Thoracic aorta (tissue), 2 donors: ENCODE data around the gene OR2W3. TPM values are rescaled to one million over a fixed set of nuclear protein-coding genes. Genes with fewer than 3 reads are reported as not detected.

ENCODE experiments used
- ATAC-seq: fragments of 150-250 bp; one replicate; pipeline ENCODE4 v1.8.0; 2017; ENCODE audit warnings: low read depth; ENCODE audit not compliant: insufficient number of reproducible peaks, low FRiP score
- DNase-seq: peaks from one replicate; pipeline ENCODE4 v3.0.0-alpha.2; 2020; ENCODE audit warnings: low spot score
- H3K27ac ChIP-seq, 2 donors: fragments of 200-600 bp; sonication (generic); 1 replicate in 1 of 2; 2 replicates in 1 of 2; pipeline ENCODE4 v1.5.1; 2016; ENCODE audit warnings: mild to moderate bottlenecking in 2 of 2, moderate library complexity in 2 of 2
- H3K27me3 ChIP-seq: fragments of 200-600 bp; sonication (generic); replicated peaks from 2 replicates; pipeline ENCODE4 v1.6.0; 2016; ENCODE audit warnings: mild to moderate bottlenecking; ENCODE audit not compliant: insufficient read depth
- H3K36me3 ChIP-seq: fragments of 200-600 bp; sonication (generic); one replicate; pipeline ENCODE4 v1.5.1; 2016
- H3K4me1 ChIP-seq, 2 donors: fragments of 200-600 bp; sonication (generic); 1 replicate in 1 of 2; 2 replicates in 1 of 2; pipeline versions ENCODE4 v1.5.1 to v1.6.0; 2016; ENCODE audit warnings: low read depth in 2 of 2, mild to moderate bottlenecking in 1 of 2; ENCODE audit not compliant: control insufficient read depth in 1 of 2
- H3K4me3 ChIP-seq: fragments of 200-600 bp; sonication (generic); 2 replicates; pipeline ENCODE4 v1.5.1; 2016; ENCODE audit warnings: mild to moderate bottlenecking
- H3K9me3 ChIP-seq: fragments of 200-600 bp; sonication (generic); 2 replicates; pipeline ENCODE4 v1.5.1; 2016
- CTCF ChIP-seq: fragments of 200-600 bp; sonication (generic); IDR thresholded peaks from one replicate; pipeline ENCODE4 v1.5.1; 2019; ENCODE audit warnings: antibody characterized with exemption
- total RNA-seq, 2 donors: library from RNA; depleted of rRNA; stranded (reverse); fragments of >200 nt; gene quantifications; one replicate each; pipeline versions ENCODE4 v1.1.0 to v1.2.3, GENCODE V29; 2016

The OR2W3 gene
- not detected for total RNA-seq

GRCh38 chr1:247895163-247895637 is at the start of gene OR2W3:
Gene OR2W3 (plus strand): TSS chr1:247895587. CDS start chr1:247895587, 0 bp downstream.
- Histone ChIP-seq H3K4me1 (no peaks in the 10 kb centered on the region), H3K4me3 (no peak within 1 kb of the TSS), H3K9me3 (no peaks in the 10 kb centered on the region), H3K27ac (no peak within 1 kb of the TSS), H3K36me3 (no peaks in the 10 kb centered on the region), H3K27me3 (no peaks in the 10 kb centered on the region)
- no peak for TF ChIP-seq CTCF
- ATAC-seq: no peak
- no peak for DNase-seq

GRCh38 chr1:247845693-247846017 is 49.7 kb upstream of the OR2W3 start:
- no peaks in the 10 kb centered on the region for H3K36me3 ChIP-seq
- no peak overlapping the region for H3K4me3 ChIP-seq
- ATAC-seq: no peak
- no peak for DNase-seq
- H3K9me3 ChIP-seq: no peaks in the 10 kb centered on the region
- H3K27me3 ChIP-seq: no peaks in the 10 kb centered on the region
- TF ChIP-seq CTCF: no peak
- no peaks in the 10 kb centered on the region for H3K4me1 ChIP-seq
- no peak overlapping the region for H3K27ac ChIP-seq

- H3K36me3 ChIP-seq: no peaks in the 10 kb centered on the region
- no peaks in the 10 kb centered on the region for H3K9me3 ChIP-seq
- no peak overlapping the region for H3K27ac ChIP-seq
- DNase-seq: no peak
- no peaks in the 10 kb centered on the region for H3K27me3 ChIP-seq
- no peak for ATAC-seq
- H3K4me3 ChIP-seq: no peak overlapping the region
- TF ChIP-seq CTCF: no peak
- H3K4me1 ChIP-seq: no peaks in the 10 kb centered on the region
Observed at GRCh38 chr1:247848346-247848745, 47.0 kb upstream of the OR2W3 start.

GRCh38 chr1:247849616-247850015 is 45.8 kb upstream of the OR2W3 start:
- ATAC-seq: no peak
- Histone ChIP-seq H3K4me1 (no peaks in the 10 kb centered on the region), H3K27ac (no peak overlapping the region), H3K27me3 (no peaks in the 10 kb centered on the region), H3K36me3 (no peaks in the 10 kb centered on the region), H3K9me3 (no peaks in the 10 kb centered on the region), H3K4me3 (no peak overlapping the region)
- DNase-seq: no peak
- TF ChIP-seq CTCF: no peak

GRCh38 chr1:247854899-247855545 is 40.4 kb upstream of the OR2W3 start:
- TF ChIP-seq CTCF: no peak
- no peaks in the 10 kb centered on the region for H3K9me3 ChIP-seq
- H3K4me3 ChIP-seq: no peak overlapping the region
- no peak for ATAC-seq
- no peaks in the 10 kb centered on the region for H3K36me3 ChIP-seq
- no peak for DNase-seq
- no peaks in the 10 kb centered on the region for H3K4me1 ChIP-seq
- no peak overlapping the region for H3K27ac ChIP-seq
- no peaks in the 10 kb centered on the region for H3K27me3 ChIP-seq
